HG03520 (cell line): ENCODE data around the gene KCNIP4.
"Not testable (repeated sequence)": the region's sequence is repeated elsewhere in the genome, so short reads cannot be mapped to it uniquely, and the experiment has no call there.

Source experiments
- ATAC-seq: cut with Tn5 transposase; IDR thresholded peaks from one replicate; pipeline ENCODE4 v1.9.1; 2021; ENCODE audit warnings: mild to moderate bottlenecking, moderate library complexity; ENCODE audit not compliant: unreplicated experiment

The KCNIP4 gene

GRCh38 chr4:21386166-21386780, 562.3 kb downstream of the KCNIP4 start:
- no peak for ATAC-seq

- no peak for ATAC-seq
Measured at GRCh38 chr4:21385706-21386105, 562.9 kb downstream of the KCNIP4 start.

GRCh38 chr4:21384609-21385008, 564.0 kb downstream of the KCNIP4 start:
- ATAC-seq: no peak

- no peak for ATAC-seq
Measured at GRCh38 chr4:21380861-21381260, 567.7 kb downstream of the KCNIP4 start.

GRCh38 chr4:21377046-21377445, 571.5 kb downstream of the KCNIP4 start:
- ATAC-seq: no peak

- ATAC-seq: no peak
Measured at GRCh38 chr4:21376176-21376575, 572.4 kb downstream of the KCNIP4 start.

DNA sequence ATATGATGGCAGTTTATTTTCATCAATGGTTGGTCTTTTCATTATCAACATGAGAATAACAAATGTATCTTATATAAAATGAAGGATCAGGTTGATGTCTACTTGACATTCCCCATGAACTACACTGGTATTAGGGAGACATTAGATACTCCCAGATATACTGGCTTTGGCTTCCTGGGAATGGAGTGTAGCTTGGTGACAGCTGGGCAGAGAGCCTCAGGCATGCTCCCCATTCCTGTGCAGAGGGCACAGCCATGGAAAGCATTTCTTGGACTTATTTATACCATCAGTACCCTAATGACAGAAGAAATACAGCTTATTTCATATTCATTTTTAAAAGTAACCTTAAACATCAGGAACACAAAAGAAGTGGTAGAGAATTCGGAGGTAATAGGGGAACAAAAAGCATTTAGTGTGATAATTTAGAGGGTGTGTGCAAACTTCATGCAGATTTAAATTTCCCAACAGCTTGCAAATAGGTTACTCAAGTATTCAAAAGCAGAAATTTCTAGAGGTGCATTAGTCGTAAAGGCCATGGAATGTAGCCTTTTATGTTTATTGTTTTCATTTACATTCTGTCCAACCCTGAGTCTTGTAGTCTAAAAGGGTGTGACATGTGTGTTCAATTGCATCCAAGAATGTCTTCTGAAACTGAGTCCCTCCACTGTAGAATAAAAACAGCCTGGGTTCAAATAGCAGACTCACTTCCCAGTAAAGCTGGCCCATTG, 573.8 kb downstream of the KCNIP4 start:
- no peak for ATAC-seq

DNA sequence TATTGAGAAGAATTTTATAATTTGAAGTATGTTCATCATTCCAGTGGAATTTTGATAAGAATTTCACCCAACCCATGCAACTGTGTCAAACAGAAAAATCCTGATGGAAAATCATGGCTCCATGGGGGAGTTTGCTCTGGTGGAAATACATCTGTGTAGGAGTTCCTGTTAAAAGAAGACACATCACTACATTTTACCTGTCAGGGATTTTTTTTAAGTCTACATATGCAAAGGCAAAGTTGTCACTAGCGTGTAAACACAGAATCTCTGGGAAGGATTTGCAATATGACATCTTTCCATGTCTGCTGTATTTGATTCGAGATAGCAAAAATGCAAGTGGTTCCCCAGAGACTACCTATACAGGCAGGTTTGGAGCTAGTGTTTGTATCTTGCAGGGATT, 581.0 kb downstream of the KCNIP4 start:
- no peak for ATAC-seq

DNA sequence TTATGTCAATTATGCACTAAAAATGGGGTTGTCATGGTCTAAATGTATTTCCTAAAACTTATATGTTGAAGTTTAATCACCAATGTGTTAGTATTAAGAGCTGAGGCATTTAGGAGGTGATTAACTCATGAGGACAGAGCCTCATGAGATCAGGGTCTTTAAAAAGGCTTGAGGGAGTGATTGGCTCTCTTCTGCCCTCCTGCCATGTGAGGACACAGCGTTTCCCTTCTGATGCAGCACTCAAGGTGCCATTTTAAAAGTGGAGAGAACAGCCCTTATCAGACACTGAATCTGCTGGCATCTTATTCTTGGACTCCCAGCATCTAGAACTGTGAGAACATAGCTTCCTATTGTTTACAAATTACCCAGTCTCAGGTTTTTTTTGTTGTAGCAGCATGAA, 581.7 kb downstream of the KCNIP4 start:
- no peak for ATAC-seq

GRCh38 chr4:21366312-21366711, 582.3 kb downstream of the KCNIP4 start:
- ATAC-seq: no peak

DNA sequence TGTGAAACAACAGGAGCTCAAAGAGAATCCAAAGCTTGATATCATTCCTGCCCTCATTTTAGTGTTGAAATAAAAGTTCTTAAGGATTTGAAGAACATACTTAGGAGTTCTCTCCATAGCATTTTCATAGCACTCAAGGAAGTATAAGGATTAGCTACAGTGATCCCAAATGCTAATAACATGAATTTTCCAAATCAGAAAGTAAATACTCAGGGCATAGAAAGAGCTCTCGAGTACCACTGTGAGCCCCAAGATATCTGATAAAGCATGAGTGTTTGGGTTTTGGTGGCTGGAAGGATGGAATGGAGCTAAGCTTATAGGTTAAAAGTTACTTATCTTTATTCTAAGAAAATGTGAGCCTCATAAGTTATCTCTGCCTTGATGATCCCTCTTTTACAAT, 584.9 kb downstream of the KCNIP4 start:
- no peak for ATAC-seq

DNA sequence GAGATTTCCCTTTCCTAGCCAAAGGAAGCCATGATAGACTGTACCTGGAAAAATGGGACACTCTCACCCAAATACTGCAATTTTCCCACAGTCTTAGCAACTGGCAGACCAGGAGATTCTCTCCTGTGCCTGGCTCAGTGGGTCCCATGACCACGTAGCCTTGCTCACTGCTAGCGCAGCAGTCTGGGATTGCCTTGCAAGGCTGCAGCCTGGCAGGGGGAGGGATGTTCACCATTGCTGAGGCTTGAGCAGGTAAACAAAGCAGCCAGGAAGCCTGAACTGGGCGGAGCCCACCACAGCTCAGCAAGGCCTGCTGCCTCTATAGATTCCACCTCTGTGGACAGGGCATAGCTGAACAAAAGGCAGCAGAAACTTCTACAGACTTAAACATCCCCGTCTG, 596.2 kb downstream of the KCNIP4 start:
- ATAC-seq: not testable (repeated sequence)

GRCh38 chr4:21347142-21347541, 601.4 kb downstream of the KCNIP4 start:
- no peak for ATAC-seq

DNA sequence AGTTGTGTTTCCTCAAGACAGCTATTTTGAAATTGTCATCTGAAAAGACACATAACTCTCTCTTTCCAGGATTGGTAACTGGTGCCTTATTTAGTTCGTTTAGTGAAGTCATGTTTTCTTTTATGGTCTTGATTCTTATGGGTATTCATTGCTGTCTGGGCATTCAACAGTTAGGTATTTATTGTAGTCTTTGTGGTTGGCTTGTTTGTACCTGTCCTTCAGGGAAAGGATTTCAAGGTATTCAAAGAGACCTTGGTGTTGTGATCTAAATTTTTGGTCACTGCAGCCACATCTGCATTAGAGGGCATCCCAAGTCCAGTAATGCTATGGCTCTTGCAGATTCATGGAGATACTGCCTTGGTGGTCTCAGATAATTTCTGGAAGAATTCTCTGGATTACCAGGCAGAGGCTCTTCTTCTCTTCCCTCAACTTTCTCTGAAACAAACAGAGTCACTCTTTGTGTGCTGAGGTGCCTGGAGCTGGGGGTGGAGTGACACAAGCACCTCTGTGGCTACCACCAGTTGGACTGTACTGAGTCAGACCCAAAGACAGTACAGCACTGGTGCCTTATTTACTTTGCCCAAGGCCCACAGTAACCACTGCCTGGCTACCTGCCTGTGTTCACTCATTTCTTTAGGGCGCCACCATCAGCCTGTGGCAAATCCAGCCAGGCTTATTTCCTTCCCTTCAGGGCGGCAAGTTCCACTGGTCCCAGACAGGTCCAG, 620.4 kb downstream of the KCNIP4 start:
- ATAC-seq: no peak

- no peak for ATAC-seq
Measured at GRCh38 chr4:21320034-21320433, 628.5 kb downstream of the KCNIP4 start.

GRCh38 chr4:21307709-21308108, 640.9 kb downstream of the KCNIP4 start:
- ATAC-seq: no peak

- ATAC-seq: no peak
Measured at GRCh38 chr4:21304540-21304887, 644.1 kb downstream of the KCNIP4 start.

GRCh38 chr4:21290562-21290961, 658.0 kb downstream of the KCNIP4 start:
- ATAC-seq: no peak

GRCh38 chr4:21276046-21276445, 672.5 kb downstream of the KCNIP4 start:
- ATAC-seq: no peak

DNA sequence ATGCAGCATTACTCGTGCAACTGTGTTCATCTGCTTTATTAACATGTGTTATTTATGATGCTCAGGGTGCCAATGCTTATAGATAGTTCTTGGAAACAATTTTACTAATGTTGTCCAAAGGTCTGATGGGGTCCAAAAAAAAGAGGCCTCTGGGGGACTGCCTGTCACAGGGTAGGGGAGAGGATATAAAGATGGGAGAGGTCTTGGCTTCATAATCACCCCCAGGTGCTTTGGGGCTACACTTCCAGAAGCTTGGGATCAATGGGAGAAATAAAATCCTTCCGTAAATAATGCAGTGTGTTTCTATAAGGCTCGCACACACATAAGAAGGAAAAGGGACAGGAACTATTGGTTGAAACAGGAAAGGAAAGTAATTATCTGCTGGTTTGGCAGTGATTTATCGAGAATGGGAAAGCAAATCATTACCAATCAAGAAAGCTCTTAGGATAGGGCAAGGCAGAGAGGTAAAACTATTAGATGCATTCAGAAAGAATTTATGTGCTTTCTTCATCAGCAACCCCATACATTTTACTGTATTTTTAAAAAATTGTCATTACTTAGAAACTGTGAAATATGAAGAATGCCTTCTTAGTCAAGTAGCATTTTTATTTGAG, 677.0 kb downstream of the KCNIP4 start:
- ATAC-seq: no peak

DNA sequence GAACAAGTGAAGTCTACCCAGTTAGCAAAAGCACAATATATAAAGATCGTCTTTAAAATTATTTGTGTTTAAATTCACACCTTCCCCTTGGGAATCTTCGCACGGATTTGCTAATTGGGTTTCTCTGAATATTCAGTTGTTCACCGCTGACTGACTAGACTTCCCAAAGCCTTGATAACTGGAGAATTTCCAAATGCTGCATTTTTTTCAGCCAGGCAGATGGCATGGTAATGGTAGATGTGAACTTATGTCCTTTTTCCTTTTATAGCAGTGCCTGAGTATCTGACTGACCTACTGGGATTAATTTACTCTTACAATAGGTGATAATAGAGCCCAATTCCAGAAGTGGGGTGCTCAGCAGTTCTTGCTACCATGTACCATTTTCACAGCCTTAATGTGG, 700.2 kb downstream of the KCNIP4 start:
- no peak for ATAC-seq

GRCh38 chr4:21242163-21242562, 706.4 kb downstream of the KCNIP4 start:
- no peak for ATAC-seq
